HEK293 (cell line): ENCODE results near the gene VTI1B.

Experiments used
- CTCF ChIA-PET: fragments of 350-600 bp; formaldehyde crosslinking; extraction: SDS; loops from one replicate; lab custom pipeline; 2021; ENCODE audit warnings: antibody characterized with exemption; lab: Yijun Ruan, JAX
- POLR2A ChIA-PET: fragments of 300-600 bp; formaldehyde crosslinking; extraction: SDS; loops from one replicate; lab custom pipeline; 2020; ENCODE audit warnings: antibody characterized with exemption, inconsistent platforms; lab: Yijun Ruan, JAX
- H3K27ac ChIP-seq: fragments of 200-500 bp; sonication (Bioruptor generic); 2 replicates; pipeline ENCODE4 v1.5.1; 2014; ENCODE audit warnings: low read depth, low read length, control low read depth, inconsistent platforms; ENCODE audit errors: extremely low read depth
- H3K36me3 ChIP-seq, 2 experiments: fragments of 200-500 bp in 1 of 2; sonication (Bioruptor generic) in 1 of 2; 1 replicate in 1 of 2; 2 replicates in 1 of 2; pipeline ENCODE4 v1.5.1; 2014 to 2017; ENCODE audit warnings: inconsistent platforms in 2 of 2, low read length in 2 of 2; ENCODE audit not compliant: control insufficient read depth in 2 of 2, insufficient read depth in 1 of 2
- H3K4me1 ChIP-seq: fragments of 200-500 bp; sonication (Bioruptor generic); 2 replicates; pipeline ENCODE4 v1.5.1; 2014; ENCODE audit warnings: mild to moderate bottlenecking, low read length, inconsistent platforms; ENCODE audit not compliant: control insufficient read depth, insufficient read depth
- H3K4me3 ChIP-seq: 2 replicates; pipeline ENCODE4 v1.5.1; 2011; ENCODE audit warnings: low read depth, mild to moderate bottlenecking, control low read depth, low read length, moderate library complexity
- H3K9me3 ChIP-seq: fragments of 200-500 bp; sonication (Bioruptor generic); 2 replicates; pipeline ENCODE4 v1.5.1; 2014; ENCODE audit warnings: low read depth, low read length, inconsistent platforms; ENCODE audit not compliant: control insufficient read depth, insufficient read depth
- EGR2 ChIP-seq: fragments of 450-650 bp; formaldehyde crosslinking; IDR thresholded peaks from 2 replicates; pipeline ENCODE4 v1.5.1; 2016; ENCODE audit warnings: low read depth, missing biosample characterization, missing genetic modification characterization
- GFI1B ChIP-seq: fragments of 450-650 bp; formaldehyde crosslinking; IDR thresholded peaks from 2 replicates; pipeline ENCODE4 v1.5.1; 2016; ENCODE audit warnings: missing biosample characterization, missing genetic modification characterization
- GLIS1 ChIP-seq: fragments of 450-650 bp; formaldehyde crosslinking; IDR thresholded peaks from 2 replicates; pipeline ENCODE4 v1.5.1; 2016; ENCODE audit warnings: missing biosample characterization, missing genetic modification characterization
- KLF16 ChIP-seq: fragments of 450-650 bp; formaldehyde crosslinking; IDR thresholded peaks from 2 replicates; pipeline ENCODE4 v1.5.1; 2017; ENCODE audit warnings: missing biosample characterization, missing genetic modification characterization
- KLF9 ChIP-seq: fragments of 450-650 bp; formaldehyde crosslinking; IDR thresholded peaks from 2 replicates; pipeline ENCODE4 v1.5.1; 2016; ENCODE audit warnings: missing biosample characterization, missing genetic modification characterization, low read depth
- YY2 ChIP-seq: fragments of 450-650 bp; formaldehyde crosslinking; IDR thresholded peaks from 2 replicates; pipeline ENCODE4 v1.5.1; 2016; ENCODE audit warnings: missing biosample characterization, missing genetic modification characterization
- ZBTB17 ChIP-seq: fragments of 450-650 bp; formaldehyde crosslinking; IDR thresholded peaks from 2 replicates; pipeline ENCODE4 v1.5.1; 2016; ENCODE audit warnings: missing biosample characterization, missing genetic modification characterization
- ZFHX2 ChIP-seq: fragments of 450-650 bp; formaldehyde crosslinking; conservative IDR thresholded peaks from 2 replicates; pipeline ENCODE4 v1.5.1; 2016; ENCODE audit warnings: missing biosample characterization, missing genetic modification characterization
- ZNF302 ChIP-seq: fragments of 450-650 bp; formaldehyde crosslinking; IDR thresholded peaks from 2 replicates; pipeline ENCODE4 v1.5.1; 2016; ENCODE audit warnings: missing biosample characterization, missing genetic modification characterization, low read depth
- ZNF335 ChIP-seq: fragments of 450-650 bp; formaldehyde crosslinking; conservative IDR thresholded peaks from 2 replicates; pipeline ENCODE4 v1.5.1; 2016; ENCODE audit warnings: missing biosample characterization, missing genetic modification characterization
- ZNF341 ChIP-seq: fragments of 450-650 bp; formaldehyde crosslinking; IDR thresholded peaks from 2 replicates; pipeline ENCODE4; 2016; ENCODE audit warnings: low read depth, missing biosample characterization, missing genetic modification characterization
- ZNF37A ChIP-seq: fragments of 450-650 bp; IDR thresholded peaks from 2 replicates; pipeline ENCODE4 v1.5.1; 2018; ENCODE audit warnings: missing biosample characterization, missing genetic modification characterization
- ZNF501 ChIP-seq: fragments of 450-650 bp; formaldehyde crosslinking; IDR thresholded peaks from 2 replicates; pipeline ENCODE4 v1.5.1; 2016; ENCODE audit warnings: missing biosample characterization, missing genetic modification characterization
- ZNF510 ChIP-seq: fragments of 450-650 bp; formaldehyde crosslinking; IDR thresholded peaks from 2 replicates; pipeline ENCODE4 v1.5.1; 2018; ENCODE audit warnings: mild to moderate bottlenecking, missing genetic modification characterization, missing biosample characterization; ENCODE audit not compliant: insufficient replicate concordance
- ZNF624 ChIP-seq: fragments of 450-650 bp; formaldehyde crosslinking; IDR thresholded peaks from 2 replicates; pipeline ENCODE4 v1.5.1; 2017; ENCODE audit warnings: missing biosample characterization, missing genetic modification characterization
- ZNF629 ChIP-seq: fragments of 450-650 bp; formaldehyde crosslinking; IDR thresholded peaks from 2 replicates; pipeline ENCODE4 v1.5.1; 2017; ENCODE audit warnings: missing biosample characterization, missing genetic modification characterization
- ZNF660 ChIP-seq: fragments of 450-650 bp; IDR thresholded peaks from 2 replicates; pipeline ENCODE4 v1.5.1; 2018; ENCODE audit warnings: missing biosample characterization, mild to moderate bottlenecking, missing genetic modification characterization
- ZNF776 ChIP-seq: fragments of 450-650 bp; formaldehyde crosslinking; IDR thresholded peaks from 2 replicates; pipeline ENCODE4 v1.5.0; 2017; ENCODE audit warnings: missing biosample characterization, missing genetic modification characterization, borderline replicate concordance
- ZXDB ChIP-seq: fragments of 450-650 bp; formaldehyde crosslinking; IDR thresholded peaks from 2 replicates; pipeline ENCODE4 v1.5.1; 2016; ENCODE audit warnings: missing biosample characterization, missing genetic modification characterization
- TF ChIP-seq, protein P1 (sequence below): fragments of 450-650 bp; formaldehyde crosslinking; IDR thresholded peaks from 2 replicates; pipeline ENCODE4 v1.5.1; 2016; ENCODE audit warnings: missing biosample characterization, missing genetic modification characterization
- TF ChIP-seq, protein P2 (sequence below): fragments of 450-650 bp; formaldehyde crosslinking; IDR thresholded peaks from 2 replicates; pipeline ENCODE4 v1.5.1; 2016; ENCODE audit warnings: missing biosample characterization, missing genetic modification characterization
- TF ChIP-seq, protein P3 (sequence below): fragments of 450-650 bp; formaldehyde crosslinking; conservative IDR thresholded peaks from 2 replicates; pipeline ENCODE4 v1.5.1; 2016; ENCODE audit warnings: low read depth, missing biosample characterization, missing genetic modification characterization
- TF ChIP-seq, protein P4 (sequence below): fragments of 450-650 bp; formaldehyde crosslinking; IDR thresholded peaks from 2 replicates; pipeline ENCODE4 v1.5.1; 2016; ENCODE audit warnings: missing biosample characterization, missing genetic modification characterization

VTI1B gene

DNA sequence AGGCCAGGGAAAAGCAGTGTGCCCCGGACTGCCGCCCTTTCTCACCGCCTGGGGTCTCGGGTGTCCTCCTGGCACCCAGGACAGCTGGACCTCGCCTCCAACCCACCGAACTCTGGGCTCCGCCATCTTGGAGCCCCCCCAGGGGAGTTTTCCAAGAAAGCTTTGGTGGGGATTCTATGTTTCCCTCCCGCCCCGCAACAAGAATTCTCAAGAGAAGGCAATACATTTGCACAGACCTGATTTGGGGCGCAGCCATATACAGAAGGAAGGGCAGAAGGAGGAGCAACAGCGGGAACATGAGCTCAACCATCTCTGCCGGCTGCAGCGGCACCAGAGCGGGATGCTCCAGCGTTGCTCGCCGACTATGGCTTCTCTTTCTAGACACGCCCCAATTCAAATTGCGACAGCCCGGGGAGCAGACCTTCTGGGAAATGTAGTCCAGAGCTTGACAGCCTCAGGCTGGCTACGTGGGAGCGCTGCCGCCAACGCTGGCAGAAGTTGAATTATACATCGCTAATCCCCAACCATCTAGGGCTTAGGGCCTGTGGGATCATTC lies 21.0 kb upstream of the VTI1B start, which contains the start of gene RDH11:
Gene RDH11 (minus strand): TSS at position 371 of the 556 bp plus-strand sequence. CDS start 61 bp downstream, at position 310.
- Histone ChIP-seq H3K9me3 (no peaks in the 10 kb centered on the region), H3K27ac (peak within 1 kb of the TSS; percentile 64), H3K4me1 (peaks cover 5% of the 10 kb centered on the region; the same call in 1 of the 2 replicates), H3K36me3 (peaks cover 18 to 31% of the 10 kb centered on the region in 2 experiments), H3K4me3 (peak within 1 kb of the TSS; percentile 89)
- POLR2A ChIA-PET: interaction anchor here (0.6 to 2.4 kb wide), 18 partner anchors 9 to 336 kb away, joined by 3 to 15 read pairs (median 4); partner anchors contain the start of genes ARG2, ATP6V1D, EIF2S1 and PIGH
- CTCF ChIA-PET: interaction anchor here (1.0 to 3.9 kb wide), 5 partner anchors 9 to 269 kb away, joined by 4 to 25 read pairs (median 4); no protein-coding TSS in a partner anchor
- TF ChIP-seq ZNF37A (no peak), EGR2 (peak; percentile 52; the same call in 1 of the 2 replicates), GFI1B (tag by site-specific recombination) (no peak), ZNF302 (tag by site-specific recombination) (no peak), GLIS1 (tag by site-specific recombination) (peak; percentile 46; the same call in 1 of the 2 replicates), KLF16 (tag by site-specific recombination) (0 out of 2 replicates have a peak, but pooled peaks have one; percentile 47), ZFHX2 (tag by site-specific recombination) (peak; percentile 79), ZNF341 (tag by site-specific recombination) (peak; percentile 42), YY2 (0 out of 2 replicates have a peak, but pooled peaks have one; percentile 51), ZNF501 (tag by site-specific recombination) (0 out of 2 replicates have a peak, but pooled peaks have one; percentile 37), ZNF629 (peak; percentile 33; the same call in 1 of the 2 replicates), ZNF335 (tag by site-specific recombination) (peak; percentile 82), ZNF624 (tag by site-specific recombination) (no peak), ZBTB17 (tag by site-specific recombination) (peak; percentile 85), KLF9 (tag by site-specific recombination) (peak; percentile 73), ZNF660 (tag by site-specific recombination) (peak; percentile 53; the same call in 1 of the 2 replicates), ZNF776 (no peak), ZXDB (tag by site-specific recombination) (0 out of 2 replicates have a peak, but pooled peaks have one; percentile 15), ZNF510 (no peak)
- TF ChIP-seq, protein P1, sequence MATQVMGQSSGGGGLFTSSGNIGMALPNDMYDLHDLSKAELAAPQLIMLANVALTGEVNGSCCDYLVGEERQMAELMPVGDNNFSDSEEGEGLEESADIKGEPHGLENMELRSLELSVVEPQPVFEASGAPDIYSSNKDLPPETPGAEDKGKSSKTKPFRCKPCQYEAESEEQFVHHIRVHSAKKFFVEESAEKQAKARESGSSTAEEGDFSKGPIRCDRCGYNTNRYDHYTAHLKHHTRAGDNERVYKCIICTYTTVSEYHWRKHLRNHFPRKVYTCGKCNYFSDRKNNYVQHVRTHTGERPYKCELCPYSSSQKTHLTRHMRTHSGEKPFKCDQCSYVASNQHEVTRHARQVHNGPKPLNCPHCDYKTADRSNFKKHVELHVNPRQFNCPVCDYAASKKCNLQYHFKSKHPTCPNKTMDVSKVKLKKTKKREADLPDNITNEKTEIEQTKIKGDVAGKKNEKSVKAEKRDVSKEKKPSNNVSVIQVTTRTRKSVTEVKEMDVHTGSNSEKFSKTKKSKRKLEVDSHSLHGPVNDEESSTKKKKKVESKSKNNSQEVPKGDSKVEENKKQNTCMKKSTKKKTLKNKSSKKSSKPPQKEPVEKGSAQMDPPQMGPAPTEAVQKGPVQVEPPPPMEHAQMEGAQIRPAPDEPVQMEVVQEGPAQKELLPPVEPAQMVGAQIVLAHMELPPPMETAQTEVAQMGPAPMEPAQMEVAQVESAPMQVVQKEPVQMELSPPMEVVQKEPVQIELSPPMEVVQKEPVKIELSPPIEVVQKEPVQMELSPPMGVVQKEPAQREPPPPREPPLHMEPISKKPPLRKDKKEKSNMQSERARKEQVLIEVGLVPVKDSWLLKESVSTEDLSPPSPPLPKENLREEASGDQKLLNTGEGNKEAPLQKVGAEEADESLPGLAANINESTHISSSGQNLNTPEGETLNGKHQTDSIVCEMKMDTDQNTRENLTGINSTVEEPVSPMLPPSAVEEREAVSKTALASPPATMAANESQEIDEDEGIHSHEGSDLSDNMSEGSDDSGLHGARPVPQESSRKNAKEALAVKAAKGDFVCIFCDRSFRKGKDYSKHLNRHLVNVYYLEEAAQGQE (tag by site-specific recombination): no peak
- TF ChIP-seq, protein P2, sequence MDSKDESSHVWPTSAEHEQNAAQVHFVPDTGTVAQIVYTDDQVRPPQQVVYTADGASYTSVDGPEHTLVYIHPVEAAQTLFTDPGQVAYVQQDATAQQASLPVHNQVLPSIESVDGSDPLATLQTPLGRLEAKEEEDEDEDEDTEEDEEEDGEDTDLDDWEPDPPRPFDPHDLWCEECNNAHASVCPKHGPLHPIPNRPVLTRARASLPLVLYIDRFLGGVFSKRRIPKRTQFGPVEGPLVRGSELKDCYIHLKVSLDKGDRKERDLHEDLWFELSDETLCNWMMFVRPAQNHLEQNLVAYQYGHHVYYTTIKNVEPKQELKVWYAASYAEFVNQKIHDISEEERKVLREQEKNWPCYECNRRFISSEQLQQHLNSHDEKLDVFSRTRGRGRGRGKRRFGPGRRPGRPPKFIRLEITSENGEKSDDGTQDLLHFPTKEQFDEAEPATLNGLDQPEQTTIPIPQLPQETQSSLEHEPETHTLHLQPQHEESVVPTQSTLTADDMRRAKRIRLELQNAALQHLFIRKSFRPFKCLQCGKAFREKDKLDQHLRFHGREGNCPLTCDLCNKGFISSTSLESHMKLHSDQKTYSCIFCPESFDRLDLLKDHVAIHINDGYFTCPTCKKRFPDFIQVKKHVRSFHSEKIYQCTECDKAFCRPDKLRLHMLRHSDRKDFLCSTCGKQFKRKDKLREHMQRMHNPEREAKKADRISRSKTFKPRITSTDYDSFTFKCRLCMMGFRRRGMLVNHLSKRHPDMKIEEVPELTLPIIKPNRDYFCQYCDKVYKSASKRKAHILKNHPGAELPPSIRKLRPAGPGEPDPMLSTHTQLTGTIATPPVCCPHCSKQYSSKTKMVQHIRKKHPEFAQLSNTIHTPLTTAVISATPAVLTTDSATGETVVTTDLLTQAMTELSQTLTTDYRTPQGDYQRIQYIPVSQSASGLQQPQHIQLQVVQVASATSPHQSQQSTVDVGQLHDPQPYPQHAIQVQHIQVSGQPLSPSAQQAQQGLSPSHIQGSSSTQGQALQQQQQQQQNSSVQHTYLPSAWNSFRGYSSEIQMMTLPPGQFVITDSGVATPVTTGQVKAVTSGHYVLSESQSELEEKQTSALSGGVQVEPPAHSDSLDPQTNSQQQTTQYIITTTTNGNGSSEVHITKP (tag by site-specific recombination): peak; percentile 91
- TF ChIP-seq, protein P3, sequence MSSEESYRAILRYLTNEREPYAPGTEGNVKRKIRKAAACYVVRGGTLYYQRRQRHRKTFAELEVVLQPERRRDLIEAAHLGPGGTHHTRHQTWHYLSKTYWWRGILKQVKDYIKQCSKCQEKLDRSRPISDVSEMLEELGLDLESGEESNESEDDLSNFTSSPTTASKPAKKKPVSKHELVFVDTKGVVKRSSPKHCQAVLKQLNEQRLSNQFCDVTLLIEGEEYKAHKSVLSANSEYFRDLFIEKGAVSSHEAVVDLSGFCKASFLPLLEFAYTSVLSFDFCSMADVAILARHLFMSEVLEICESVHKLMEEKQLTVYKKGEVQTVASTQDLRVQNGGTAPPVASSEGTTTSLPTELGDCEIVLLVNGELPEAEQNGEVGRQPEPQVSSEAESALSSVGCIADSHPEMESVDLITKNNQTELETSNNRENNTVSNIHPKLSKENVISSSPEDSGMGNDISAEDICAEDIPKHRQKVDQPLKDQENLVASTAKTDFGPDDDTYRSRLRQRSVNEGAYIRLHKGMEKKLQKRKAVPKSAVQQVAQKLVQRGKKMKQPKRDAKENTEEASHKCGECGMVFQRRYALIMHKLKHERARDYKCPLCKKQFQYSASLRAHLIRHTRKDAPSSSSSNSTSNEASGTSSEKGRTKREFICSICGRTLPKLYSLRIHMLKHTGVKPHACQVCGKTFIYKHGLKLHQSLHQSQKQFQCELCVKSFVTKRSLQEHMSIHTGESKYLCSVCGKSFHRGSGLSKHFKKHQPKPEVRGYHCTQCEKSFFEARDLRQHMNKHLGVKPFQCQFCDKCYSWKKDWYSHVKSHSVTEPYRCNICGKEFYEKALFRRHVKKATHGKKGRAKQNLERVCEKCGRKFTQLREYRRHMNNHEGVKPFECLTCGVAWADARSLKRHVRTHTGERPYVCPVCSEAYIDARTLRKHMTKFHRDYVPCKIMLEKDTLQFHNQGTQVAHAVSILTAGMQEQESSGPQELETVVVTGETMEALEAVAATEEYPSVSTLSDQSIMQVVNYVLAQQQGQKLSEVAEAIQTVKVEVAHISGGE: 0 out of 2 replicates have a peak, but pooled peaks have one; percentile 41
- TF ChIP-seq, protein P4, sequence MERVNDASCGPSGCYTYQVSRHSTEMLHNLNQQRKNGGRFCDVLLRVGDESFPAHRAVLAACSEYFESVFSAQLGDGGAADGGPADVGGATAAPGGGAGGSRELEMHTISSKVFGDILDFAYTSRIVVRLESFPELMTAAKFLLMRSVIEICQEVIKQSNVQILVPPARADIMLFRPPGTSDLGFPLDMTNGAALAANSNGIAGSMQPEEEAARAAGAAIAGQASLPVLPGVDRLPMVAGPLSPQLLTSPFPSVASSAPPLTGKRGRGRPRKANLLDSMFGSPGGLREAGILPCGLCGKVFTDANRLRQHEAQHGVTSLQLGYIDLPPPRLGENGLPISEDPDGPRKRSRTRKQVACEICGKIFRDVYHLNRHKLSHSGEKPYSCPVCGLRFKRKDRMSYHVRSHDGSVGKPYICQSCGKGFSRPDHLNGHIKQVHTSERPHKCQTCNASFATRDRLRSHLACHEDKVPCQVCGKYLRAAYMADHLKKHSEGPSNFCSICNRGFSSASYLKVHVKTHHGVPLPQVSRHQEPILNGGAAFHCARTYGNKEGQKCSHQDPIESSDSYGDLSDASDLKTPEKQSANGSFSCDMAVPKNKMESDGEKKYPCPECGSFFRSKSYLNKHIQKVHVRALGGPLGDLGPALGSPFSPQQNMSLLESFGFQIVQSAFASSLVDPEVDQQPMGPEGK: peak; percentile 63
